Gastroesophageal sphincter (tissue), 3 donors: ENCODE results near the gene JAM3.

Source experiments
- CTCF ChIP-seq, 4 experiments: fragments of 200-600 bp in 2 of 4; fragments of 450-650 bp in 2 of 4; sonication (generic) in 1 of 4; IDR thresholded peaks; one replicate each; pipeline ENCODE4 v1.5.1; 2017 to 2019; ENCODE audit warnings: antibody characterized with exemption in 4 of 4, mild to moderate bottlenecking in 2 of 4, moderate library complexity in 2 of 4
- EP300 ChIP-seq: sonication (generic); formaldehyde crosslinking; IDR thresholded peaks from one replicate; pipeline ENCODE4 v1.6.1; 2017; ENCODE audit warnings: antibody characterized with exemption, mild to moderate bottlenecking
- POLR2A ChIP-seq, 2 donors: fragments of 450-650 bp; IDR thresholded peaks; one replicate each; pipeline ENCODE4 v1.6.1; 2017; ENCODE audit warnings: antibody characterized with exemption in 2 of 2, mild to moderate bottlenecking in 2 of 2, moderate library complexity in 1 of 2
- POLR2AphosphoS5 ChIP-seq: sonication (generic); formaldehyde crosslinking; IDR thresholded peaks from one replicate; pipeline ENCODE4 v1.6.1; 2017; ENCODE audit warnings: antibody characterized with exemption

DNA sequence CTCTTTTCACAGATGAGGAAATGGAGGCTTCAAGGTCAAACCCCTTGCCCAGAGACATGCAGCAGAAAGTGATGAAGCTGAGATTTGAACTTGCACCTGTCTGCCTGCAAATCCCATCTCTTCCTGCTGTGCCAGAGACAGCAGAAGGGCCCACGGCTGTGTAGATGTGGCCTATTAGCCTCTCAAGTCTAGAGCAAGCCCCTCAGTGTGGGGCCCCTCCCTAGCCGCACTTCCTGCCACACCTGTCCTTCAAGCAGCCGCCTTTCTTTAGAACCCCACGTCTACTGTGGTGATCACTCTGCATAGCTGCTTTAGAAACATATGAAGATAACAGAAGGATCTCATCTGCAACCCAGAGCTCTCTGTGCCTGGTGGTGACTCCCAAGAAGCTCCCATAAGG is 41.2 kb upstream of the JAM3 start:
- TF ChIP-seq POLR2A (IDR thresholded peaks at IDR 0.05) (no peak), CTCF (IDR thresholded peaks at IDR 0.05) (no peak), POLR2AphosphoS5 (no peak), EP300 (no peak)
